Right atrium auricular region (tissue), 2 donors: ENCODE measurements around the gene LYPLA2. TPM values are rescaled to one million over a fixed set of nuclear protein-coding genes. Genes with fewer than 3 reads are reported as not detected.

Experiments
- DNase-seq: peaks from one replicate; pipeline ENCODE4 v3.0.0-alpha.2; 2019; ENCODE audit warnings: low spot score
- H3K27ac ChIP-seq, 2 donors: fragments of 200-600 bp; sonication (generic); 1 replicate in 1 of 2; 2 replicates in 1 of 2; pipeline ENCODE4 v1.5.1; 2016 to 2019
- H3K27me3 ChIP-seq, 2 donors: fragments of 200-600 bp; sonication (generic); one replicate each; pipeline versions ENCODE4 v1.5.1 to v1.6.0; 2017 to 2019
- H3K36me3 ChIP-seq: fragments of 200-600 bp; sonication (generic); one replicate; pipeline ENCODE4 v1.5.1; 2016
- H3K4me1 ChIP-seq, 2 donors: fragments of 200-600 bp; sonication (generic); one replicate each; pipeline versions ENCODE4 v1.5.1 to v1.6.0; 2017 to 2019
- H3K4me3 ChIP-seq, 2 donors: fragments of 200-600 bp; sonication (generic); 1 replicate in 1 of 2; 2 replicates in 1 of 2; pipeline ENCODE4 v1.5.1; 2017 to 2019; ENCODE audit warnings: mild to moderate bottlenecking in 1 of 2, moderate library complexity in 1 of 2
- H3K9me3 ChIP-seq, 2 donors: fragments of 200-600 bp; sonication (generic); one replicate each; pipeline ENCODE4 v1.5.1; 2019
- CTCF ChIP-seq, 2 donors: fragments of 200-600 bp; sonication (generic); IDR thresholded peaks; one replicate each; pipeline ENCODE4 v1.5.1; 2019; ENCODE audit warnings: antibody characterized with exemption in 2 of 2
- total RNA-seq, 2 donors: library from RNA; depleted of rRNA; stranded (reverse); fragments of >200 nt; gene quantifications; one replicate each; pipeline ENCODE4 v1.1.0, GENCODE V29; 2016

Gene LYPLA2
- total RNA-seq, 2 donors from 2014 or later, result 29.7 to 54.3 TPM

DNA sequence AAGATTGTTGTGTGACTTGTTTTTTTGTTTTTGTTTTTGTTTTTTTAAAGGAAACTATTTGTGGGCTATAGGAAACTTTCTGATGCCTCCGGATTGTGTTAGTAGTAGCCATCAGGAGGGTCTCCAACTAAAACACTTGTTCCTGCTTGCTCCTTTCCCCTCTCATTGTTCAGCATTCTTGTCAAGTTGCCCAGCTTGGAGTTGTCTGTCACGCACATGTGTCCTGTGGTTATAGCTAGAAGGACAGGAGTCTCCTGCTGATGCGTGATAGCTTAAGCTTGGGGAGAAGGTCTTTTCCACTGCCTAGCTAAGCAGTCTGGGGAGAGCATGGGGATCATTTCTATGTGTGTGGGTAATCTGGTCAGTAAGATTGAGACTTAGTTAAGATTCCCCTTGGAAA lies 3.2 kb upstream of the LYPLA2 start:
- peaks cover 36% of the 10 kb centered on the region for H3K36me3 ChIP-seq
- DNase-seq, result no peak
- no peak overlapping the region for H3K4me3 ChIP-seq
- H3K4me1 ChIP-seq, result peaks cover 4 to 22% of the 10 kb centered on the region in 2 donors
- TF ChIP-seq CTCF (IDR thresholded peaks at IDR 0.05), result no peak
- no peak overlapping the region for H3K27ac ChIP-seq
- H3K9me3 ChIP-seq, result no peaks in the 10 kb centered on the region
- no peaks in the 10 kb centered on the region for H3K27me3 ChIP-seq

DNA sequence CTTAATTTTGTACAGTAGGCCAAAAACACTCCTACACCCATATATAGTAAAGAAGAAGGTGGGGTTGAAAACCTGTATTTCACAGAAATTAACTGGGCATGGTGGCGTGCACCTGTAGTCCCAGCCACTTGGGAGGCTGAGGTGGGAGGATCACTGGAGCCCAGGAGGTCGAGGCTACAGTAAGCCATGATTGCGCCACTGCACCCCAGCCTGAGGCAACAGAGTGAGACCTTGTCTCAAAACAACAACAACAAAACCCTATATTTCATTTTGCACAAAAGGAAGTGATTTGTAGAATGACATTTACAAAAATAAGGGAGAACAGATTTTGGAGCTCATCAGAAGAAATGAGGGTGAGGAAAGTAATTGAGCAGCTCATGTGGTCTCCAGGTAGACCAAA lies 2.2 kb upstream of the LYPLA2 start:
- Histone ChIP-seq H3K9me3 (no peaks in the 10 kb centered on the region), H3K27ac (no peak overlapping the region), H3K36me3 (peaks cover 42% of the 10 kb centered on the region), H3K27me3 (no peaks in the 10 kb centered on the region), H3K4me3 (no peak overlapping the region), H3K4me1 (peaks cover 4 to 32% of the 10 kb centered on the region in 2 donors)
- TF ChIP-seq CTCF (IDR thresholded peaks at IDR 0.05), result no peak
- DNase-seq, result no peak

DNA sequence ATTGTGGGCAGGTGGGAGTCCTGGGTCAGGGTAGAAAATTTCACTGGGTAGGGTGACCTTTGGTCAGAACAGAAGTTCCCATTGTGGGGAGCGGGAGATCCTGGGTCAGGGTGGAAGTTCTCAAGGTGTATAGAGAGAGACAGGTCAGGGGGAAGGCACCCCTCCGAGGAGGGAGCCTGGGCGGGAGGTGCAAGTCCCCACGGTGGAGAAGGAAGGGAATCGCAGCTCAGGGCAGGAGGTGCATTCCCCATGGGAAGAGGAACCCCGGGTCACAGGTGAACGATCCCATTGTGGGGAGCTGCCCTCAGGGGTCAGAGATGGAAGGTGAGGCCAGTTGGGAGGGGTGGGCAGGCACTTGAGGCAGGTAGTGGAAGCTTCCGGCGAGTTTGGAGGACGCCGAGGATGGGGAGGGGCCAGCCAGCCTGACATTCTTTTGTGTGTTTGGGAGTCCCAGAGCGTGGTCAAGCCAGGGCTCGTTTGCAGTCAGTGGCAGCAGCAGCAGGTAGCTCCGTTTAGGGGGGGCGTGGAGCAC lies 637 bp downstream of the LYPLA2 start:
- no peaks in the 10 kb centered on the region for H3K27me3 ChIP-seq
- no peak for TF ChIP-seq CTCF (IDR thresholded peaks at IDR 0.05)
- H3K4me1 ChIP-seq, result peaks cover 4 to 38% of the 10 kb centered on the region in 2 donors
- peak overlapping the region; percentile 77 to 83 for H3K4me3 ChIP-seq
- DNase-seq, result no peak
- H3K9me3 ChIP-seq, result no peaks in the 10 kb centered on the region
- peaks cover 51% of the 10 kb centered on the region for H3K36me3 ChIP-seq
- H3K27ac ChIP-seq, result peak overlapping the region; percentile 82 to 84

- DNase-seq, result no peak
Observed at GRCh38 chr1:23792151-23792945, 1.4 kb downstream of the LYPLA2 start.

DNA sequence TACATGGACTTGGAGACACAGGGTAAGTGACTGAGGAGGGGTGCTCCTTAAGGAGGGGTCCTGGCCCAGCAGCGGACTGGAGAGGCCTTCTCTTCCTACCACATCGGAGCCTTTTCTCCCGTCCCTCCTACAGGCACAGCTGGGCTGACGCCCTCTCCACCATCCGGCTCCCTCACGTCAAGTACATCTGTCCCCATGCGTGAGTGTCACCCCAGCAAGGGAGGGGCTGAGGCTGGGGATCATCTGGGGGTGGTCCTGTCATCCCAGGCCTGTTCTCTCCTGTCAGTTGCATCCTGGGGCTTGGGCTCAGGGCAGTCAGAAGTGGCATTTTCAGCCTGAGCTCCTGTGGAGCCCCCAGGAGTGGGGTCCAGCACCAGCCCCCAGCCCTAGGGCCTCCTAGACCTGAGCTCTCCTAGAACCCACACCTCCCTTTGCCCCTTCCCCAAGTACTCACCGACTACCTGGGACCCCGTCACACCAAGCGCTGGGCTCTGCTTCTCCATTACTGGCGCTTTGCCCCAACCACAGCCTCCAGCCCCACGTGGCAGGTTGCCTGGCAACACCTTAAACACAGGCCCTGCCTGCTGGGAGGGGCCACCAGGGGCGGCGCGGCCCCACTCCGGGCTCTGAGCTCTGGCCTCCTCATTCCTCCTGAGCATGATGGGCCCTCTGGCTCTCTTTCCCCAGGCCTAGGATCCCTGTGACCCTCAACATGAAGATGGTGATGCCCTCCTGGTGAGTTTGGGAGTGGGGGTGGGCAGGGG lies 2.3 kb downstream of the LYPLA2 start:
- no peak for DNase-seq
- H3K27ac ChIP-seq, result peak overlapping the region in 1 of 2 donors; percentile 1
- peaks cover 4 to 38% of the 10 kb centered on the region in 2 donors for H3K4me1 ChIP-seq
- no peaks in the 10 kb centered on the region for H3K9me3 ChIP-seq
- no peak overlapping the region for H3K4me3 ChIP-seq
- peaks cover 36% of the 10 kb centered on the region for H3K36me3 ChIP-seq
- TF ChIP-seq CTCF (IDR thresholded peaks at IDR 0.05), result no peak
- no peaks in the 10 kb centered on the region for H3K27me3 ChIP-seq

More at GRCh38 chr1:23792151-23792945, 1.4 kb downstream of the LYPLA2 start:
- Histone ChIP-seq H3K4me1 (peaks cover 4 to 38% of the 10 kb centered on the region in 2 donors), H3K27ac (peak overlapping the region in 1 of 2 donors; percentile 82), H3K27me3 (no peaks in the 10 kb centered on the region), H3K9me3 (no peaks in the 10 kb centered on the region), H3K4me3 (peak overlapping the region; percentile 77 to 83), H3K36me3 (peaks cover 44% of the 10 kb centered on the region)
- TF ChIP-seq CTCF (IDR thresholded peaks at IDR 0.05), result no peak
